Neural progenitor cell (in vitro differentiated cells): ENCODE results near the gene RNF2. TPM values are rescaled to one million over a fixed set of nuclear protein-coding genes. Genes with fewer than 3 reads are reported as not detected.

ENCODE experiments used
- DNase-seq: peaks from one replicate; pipeline ENCODE4 v3.0.0-alpha.2; 2016; ENCODE audit warnings: low spot score
- H2AFZ ChIP-seq: fragments of 200-600 bp; sonication (generic); replicated peaks from 2 replicates; pipeline ENCODE4 v1.6.1; 2016; ENCODE audit warnings: antibody characterized with exemption
- H3F3A ChIP-seq: fragments of 200-600 bp; sonication (generic); 2 replicates; pipeline ENCODE4 v1.6.1; 2016; ENCODE audit warnings: antibody characterized with exemption, low read depth
- H3K27ac ChIP-seq: fragments of 200-600 bp; sonication (generic); 2 replicates; pipeline ENCODE4 v1.5.1; 2016; ENCODE audit warnings: mild to moderate bottlenecking
- H3K27me3 ChIP-seq: fragments of 200-600 bp; sonication (generic); 2 replicates; pipeline ENCODE4 v1.6.1; 2016; ENCODE audit warnings: mild to moderate bottlenecking, moderate library complexity
- H3K36me3 ChIP-seq: fragments of 200-600 bp; sonication (generic); 2 replicates; pipeline ENCODE4 v1.5.1; 2016
- H3K4me1 ChIP-seq: fragments of 200-600 bp; sonication (generic); 2 replicates; pipeline ENCODE4 v1.6.1; 2016; ENCODE audit warnings: mixed run types
- H3K4me2 ChIP-seq: fragments of 200-600 bp; sonication (generic); 2 replicates; pipeline ENCODE4 v1.6.1; 2016
- H3K4me3 ChIP-seq: fragments of 200-600 bp; sonication (generic); 2 replicates; pipeline ENCODE4 v1.5.1; 2016
- H3K79me2 ChIP-seq: fragments of 200-600 bp; sonication (generic); 2 replicates; pipeline ENCODE4 v1.6.1; 2016; ENCODE audit warnings: low read depth
- H3K9ac ChIP-seq: fragments of 200-600 bp; sonication (generic); 2 replicates; pipeline ENCODE4 v1.6.1; 2016
- H3K9me3 ChIP-seq: fragments of 200-600 bp; sonication (generic); 2 replicates; pipeline ENCODE4 v1.5.1; 2016; ENCODE audit warnings: low read depth
- H4K20me1 ChIP-seq: fragments of 200-600 bp; sonication (generic); 2 replicates; pipeline ENCODE4 v1.6.1; 2016; ENCODE audit warnings: low read depth
- H3K27ac Mint-ChIP-seq: 3 replicates; pipeline ENCODE4 v1.8.0; 2021; ENCODE audit warnings: mixed read lengths
- H3K27me3 Mint-ChIP-seq: 2 replicates; pipeline ENCODE4 v1.8.0; 2022; ENCODE audit warnings: low read depth, mild to moderate bottlenecking, inconsistent platforms, moderate library complexity, mixed read lengths; ENCODE audit not compliant: insufficient read depth
- H3K36me3 Mint-ChIP-seq: 3 replicates; pipeline ENCODE4 v1.8.0; 2021; ENCODE audit warnings: mixed read lengths
- H3K4me1 Mint-ChIP-seq: 3 replicates; pipeline ENCODE4 v1.8.0; 2021; ENCODE audit warnings: mixed read lengths
- H3K4me3 Mint-ChIP-seq: 3 replicates; pipeline ENCODE4 v1.8.0; 2021; ENCODE audit warnings: mild to moderate bottlenecking, moderate library complexity, mixed read lengths
- H3K9me3 Mint-ChIP-seq: 3 replicates; pipeline ENCODE4 v1.8.0; 2020; ENCODE audit warnings: mixed read lengths
- EZH2 ChIP-seq: fragments of 200-600 bp; sonication (generic); IDR thresholded peaks from 2 replicates; pipeline ENCODE4 v1.6.1; 2017; ENCODE audit warnings: antibody characterized with exemption, mild to moderate bottlenecking, moderate library complexity
- EZH2phosphoT487 ChIP-seq: fragments of 200-600 bp; sonication (generic); IDR thresholded peaks from 2 replicates; pipeline ENCODE4 v1.6.1; 2017; ENCODE audit warnings: antibody characterized with exemption
- total RNA-seq: library from RNA; depleted of rRNA; stranded (reverse); fragments of >200 nt; gene quantifications from 2 replicates; pipeline ENCODE4 v1.2.3, GENCODE V29; 2015; ENCODE audit warnings: low replicate concordance
- TF ChIP-seq, protein P1 (sequence below): fragments of 200-600 bp; sonication (generic); IDR thresholded peaks from 2 replicates; pipeline ENCODE4 v1.5.1; 2017; ENCODE audit warnings: antibody characterized with exemption, mild to moderate bottlenecking

The RNF2 gene
- total RNA-seq, 1 donor from 2014 or later: 81.2 TPM

DNA sequence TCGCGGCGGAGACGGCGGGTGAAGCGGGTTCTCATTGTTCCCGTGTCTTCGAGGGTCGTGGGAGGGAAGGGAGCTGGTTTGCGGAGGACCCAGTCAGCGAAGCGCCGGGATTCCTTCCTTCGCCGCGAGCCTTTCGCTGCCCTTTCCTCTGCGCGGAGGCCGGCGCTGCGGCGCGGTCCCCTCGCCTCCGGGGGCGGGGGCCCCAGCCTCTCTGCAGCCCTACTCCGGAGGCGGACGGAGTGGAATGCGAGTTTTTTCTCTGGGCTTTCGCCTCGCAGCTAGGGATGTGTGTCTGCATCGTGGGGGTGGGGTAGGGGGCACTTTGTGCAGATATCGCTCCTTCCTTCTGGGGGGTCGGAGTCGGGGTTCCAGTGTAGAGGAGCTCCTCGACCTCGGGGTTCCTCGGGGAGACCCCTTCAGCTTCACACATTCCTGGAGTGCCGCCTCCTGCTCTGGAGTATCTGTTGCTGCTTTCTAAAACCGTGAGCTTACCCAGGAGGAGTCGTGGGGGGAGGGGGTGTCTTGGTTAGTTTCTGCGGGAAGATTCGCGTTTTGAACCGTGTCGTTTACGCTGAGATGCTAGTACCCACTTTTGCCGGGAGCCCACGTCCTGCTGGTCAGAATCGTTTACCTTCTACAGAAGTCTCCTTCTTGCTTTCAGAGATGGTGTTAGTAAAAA is 595 bp downstream of the RNF2 start:
- Histone ChIP-seq H3K27ac (peak overlapping the region; percentile 47), H3K36me3 (no peaks in the 10 kb centered on the region), H3F3A (peaks cover 35% of the 10 kb centered on the region), H3K4me1 (peaks cover 13% of the 10 kb centered on the region), H3K4me3 (peak overlapping the region; percentile 76), H4K20me1 (peaks cover 46% of the 10 kb centered on the region), H3K79me2 (peaks cover 49% of the 10 kb centered on the region), H2AFZ (peak overlapping the region; percentile 93), H3K4me2 (peak overlapping the region; percentile 86), H3K9ac (peak overlapping the region; percentile 51), H3K27me3 (peaks cover 13% of the 10 kb centered on the region), H3K9me3 (no peaks in the 10 kb centered on the region)
- Mint-ChIP-seq H3K27ac (peak overlapping the region; percentile 92), H3K36me3 (peaks cover 15% of the 10 kb centered on the region), H3K27me3 (peaks cover 8% of the 10 kb centered on the region), H3K4me1 (peaks cover 20% of the 10 kb centered on the region), H3K9me3 (peaks cover 16% of the 10 kb centered on the region), H3K4me3 (peak overlapping the region; percentile 98)
- TF ChIP-seq EZH2phosphoT487 (no peak), EZH2 (no peak)
- TF ChIP-seq, protein P1, sequence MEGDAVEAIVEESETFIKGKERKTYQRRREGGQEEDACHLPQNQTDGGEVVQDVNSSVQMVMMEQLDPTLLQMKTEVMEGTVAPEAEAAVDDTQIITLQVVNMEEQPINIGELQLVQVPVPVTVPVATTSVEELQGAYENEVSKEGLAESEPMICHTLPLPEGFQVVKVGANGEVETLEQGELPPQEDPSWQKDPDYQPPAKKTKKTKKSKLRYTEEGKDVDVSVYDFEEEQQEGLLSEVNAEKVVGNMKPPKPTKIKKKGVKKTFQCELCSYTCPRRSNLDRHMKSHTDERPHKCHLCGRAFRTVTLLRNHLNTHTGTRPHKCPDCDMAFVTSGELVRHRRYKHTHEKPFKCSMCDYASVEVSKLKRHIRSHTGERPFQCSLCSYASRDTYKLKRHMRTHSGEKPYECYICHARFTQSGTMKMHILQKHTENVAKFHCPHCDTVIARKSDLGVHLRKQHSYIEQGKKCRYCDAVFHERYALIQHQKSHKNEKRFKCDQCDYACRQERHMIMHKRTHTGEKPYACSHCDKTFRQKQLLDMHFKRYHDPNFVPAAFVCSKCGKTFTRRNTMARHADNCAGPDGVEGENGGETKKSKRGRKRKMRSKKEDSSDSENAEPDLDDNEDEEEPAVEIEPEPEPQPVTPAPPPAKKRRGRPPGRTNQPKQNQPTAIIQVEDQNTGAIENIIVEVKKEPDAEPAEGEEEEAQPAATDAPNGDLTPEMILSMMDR: no peak
- DNase-seq: peak; percentile 80

DNA sequence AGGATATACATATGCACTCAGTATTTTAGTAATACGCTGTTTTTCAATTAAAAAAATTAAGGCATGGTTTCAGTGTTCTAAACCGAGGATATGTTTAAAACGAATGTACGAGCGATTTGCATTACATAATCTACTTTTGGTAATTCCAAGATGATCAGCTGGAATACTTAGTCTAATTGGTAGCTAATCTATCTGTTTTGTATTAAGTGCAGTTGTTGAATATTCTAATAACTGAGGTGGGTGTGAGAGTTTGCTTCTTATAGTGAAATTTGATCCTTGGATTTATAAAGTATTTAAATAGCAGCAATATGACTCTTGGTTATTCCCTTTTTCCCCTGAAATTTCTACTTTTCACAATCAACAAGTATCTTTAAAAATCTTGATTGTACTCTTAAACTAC is 1.3 kb downstream of the RNF2 start:
- Mint-ChIP-seq H3K27me3 (peaks cover 8% of the 10 kb centered on the region), H3K9me3 (peaks cover 21% of the 10 kb centered on the region), H3K36me3 (peaks cover 19% of the 10 kb centered on the region), H3K27ac (no peak overlapping the region), H3K4me1 (peaks cover 20% of the 10 kb centered on the region), H3K4me3 (peak overlapping the region; percentile 98)
- peaks cover 13% of the 10 kb centered on the region for H3K27me3 ChIP-seq
- H3K9ac ChIP-seq: peak overlapping the region; percentile 51
- H3K9me3 ChIP-seq: no peaks in the 10 kb centered on the region
- peaks cover 13% of the 10 kb centered on the region for H3K4me1 ChIP-seq
- no peaks in the 10 kb centered on the region for H3K36me3 ChIP-seq
- peaks cover 52% of the 10 kb centered on the region for H4K20me1 ChIP-seq
- no peak for DNase-seq
- H3K4me2 ChIP-seq: peak overlapping the region; percentile 86
- H3K4me3 ChIP-seq: peak overlapping the region; percentile 76
- H3K27ac ChIP-seq: no peak overlapping the region
- TF ChIP-seq EZH2phosphoT487 (no peak), EZH2 (no peak)
- TF ChIP-seq, protein P1: no peak
- H2AFZ ChIP-seq: peak overlapping the region; percentile 93
- peaks cover 35% of the 10 kb centered on the region for H3F3A ChIP-seq
- peaks cover 56% of the 10 kb centered on the region for H3K79me2 ChIP-seq

DNA sequence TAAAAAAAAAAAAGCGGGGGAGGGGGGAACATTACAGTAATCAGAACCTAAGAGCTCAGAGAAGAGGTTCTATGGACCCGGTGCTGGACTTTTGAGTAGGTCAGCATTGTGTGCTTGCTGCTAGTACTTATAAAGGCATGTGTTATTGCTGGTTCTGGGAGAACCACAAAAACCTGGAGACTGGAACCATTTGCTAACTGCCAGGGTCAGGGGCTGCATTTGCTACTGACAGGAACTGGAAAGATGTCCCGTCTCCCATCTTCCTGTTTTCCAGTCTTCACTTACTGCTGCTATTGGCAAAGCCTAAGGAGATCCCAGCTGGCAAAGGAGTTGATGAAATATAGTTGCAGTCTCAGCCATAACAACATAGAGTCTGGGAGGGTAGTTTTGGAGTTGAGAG is 4.3 kb downstream of the RNF2 start:
- Histone ChIP-seq H4K20me1 (peaks cover 52% of the 10 kb centered on the region), H3K4me3 (no peak overlapping the region), H3K36me3 (no peaks in the 10 kb centered on the region), H3K9me3 (no peaks in the 10 kb centered on the region), H3K4me2 (no peak overlapping the region), H3K27ac (no peak overlapping the region), H3K79me2 (peaks cover 86% of the 10 kb centered on the region), H3K4me1 (peaks cover 13% of the 10 kb centered on the region), H3K9ac (no peak overlapping the region), H3K27me3 (peaks cover 4% of the 10 kb centered on the region), H2AFZ (no peak overlapping the region), H3F3A (peaks cover 23% of the 10 kb centered on the region)
- Mint-ChIP-seq H3K4me3 (no peak overlapping the region), H3K9me3 (peaks cover 42% of the 10 kb centered on the region), H3K4me1 (peaks cover 20% of the 10 kb centered on the region), H3K27me3 (peaks cover 7% of the 10 kb centered on the region), H3K36me3 (peaks cover 38% of the 10 kb centered on the region), H3K27ac (no peak overlapping the region)
- TF ChIP-seq EZH2 (no peak), EZH2phosphoT487 (no peak)
- TF ChIP-seq, protein P1: no peak
- DNase-seq: no peak
